GM19463 (cell line): ENCODE measurements around the gene APC.
A peak's percentile ranks its signal among the peaks of the same experiment; 100 is the strongest.
"Not testable (repeated sequence)": the region's sequence is repeated elsewhere in the genome, so short reads cannot be mapped to it uniquely, and the experiment has no call there.

ENCODE experiments used
- ATAC-seq: cut with Tn5 transposase; IDR thresholded peaks from one replicate; pipeline ENCODE4 v1.9.1; 2021; ENCODE audit warnings: mild to moderate bottlenecking, moderate library complexity; ENCODE audit not compliant: unreplicated experiment

Gene APC

DNA sequence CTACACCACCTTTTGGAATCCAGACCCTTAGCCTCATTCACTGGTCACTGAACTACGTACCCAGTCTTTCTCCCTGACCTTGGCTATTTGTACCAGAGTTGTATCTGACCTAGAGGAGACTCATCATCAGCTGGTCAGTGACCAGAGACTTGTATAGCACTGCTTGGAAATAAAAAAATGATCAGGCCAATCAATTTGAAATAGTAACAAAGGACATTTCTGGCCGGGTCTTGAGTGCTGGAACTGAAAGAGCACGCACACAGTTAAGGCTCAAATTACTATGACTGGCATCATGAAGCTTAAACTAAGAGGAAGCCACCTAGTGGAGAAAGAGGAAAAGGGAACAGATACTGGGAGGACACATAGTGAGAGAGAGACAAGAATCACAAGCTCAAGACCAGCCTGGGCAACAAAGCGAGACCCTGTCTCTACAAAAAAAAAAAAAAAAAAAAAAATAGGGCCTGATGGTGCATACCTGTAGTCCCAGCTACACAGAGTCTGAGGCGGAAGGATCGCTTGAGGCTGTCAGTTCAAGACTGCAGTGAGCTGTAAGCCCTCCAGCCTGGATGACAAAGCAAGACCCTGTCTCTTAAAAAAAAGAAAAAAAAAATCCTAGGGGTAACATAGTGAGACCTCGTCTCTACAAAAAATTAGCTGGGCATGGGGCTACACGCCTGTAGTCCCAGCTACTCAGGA is 110.6 kb downstream of the APC start:
- peak; percentile 100 for ATAC-seq

DNA sequence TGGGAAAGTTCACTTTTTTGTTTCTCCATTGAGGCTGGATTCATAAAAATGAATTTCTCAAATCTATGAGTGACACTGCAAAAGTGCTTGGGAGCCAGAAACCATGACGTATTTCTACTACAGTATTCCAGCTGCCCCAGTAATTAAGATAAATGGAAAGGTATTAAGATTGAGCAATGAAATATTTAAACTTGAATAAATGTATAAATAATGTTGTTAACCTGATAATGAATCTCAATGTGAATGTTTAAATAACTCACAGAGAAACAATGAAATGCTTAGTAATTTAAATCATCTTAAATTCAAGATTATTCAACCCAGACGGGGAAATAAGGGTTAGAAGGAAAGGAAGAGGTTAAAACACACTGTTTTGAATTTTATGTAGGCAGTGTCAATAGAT is 112.2 kb downstream of the APC start:
- no peak for ATAC-seq

DNA sequence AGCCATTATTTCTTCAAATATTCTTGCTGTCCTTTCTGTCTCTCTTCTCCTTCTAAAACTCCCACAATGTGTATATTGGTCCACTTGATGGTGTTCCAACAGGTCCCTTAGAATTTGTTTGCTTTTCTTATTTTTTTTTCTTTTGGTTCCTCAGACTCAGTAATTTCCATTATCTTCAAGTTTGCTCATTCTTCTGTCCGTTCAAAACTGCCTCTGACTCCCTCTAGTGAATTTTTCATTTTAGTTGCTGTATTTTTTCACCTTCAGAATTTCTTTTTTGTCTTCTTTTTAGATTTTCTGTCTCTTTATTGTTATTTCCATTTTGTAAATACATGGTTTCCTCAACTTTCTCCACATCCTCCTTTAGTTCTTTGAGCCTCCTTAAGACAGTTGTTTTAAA is 117.0 kb downstream of the APC start:
- ATAC-seq, result no peak

DNA sequence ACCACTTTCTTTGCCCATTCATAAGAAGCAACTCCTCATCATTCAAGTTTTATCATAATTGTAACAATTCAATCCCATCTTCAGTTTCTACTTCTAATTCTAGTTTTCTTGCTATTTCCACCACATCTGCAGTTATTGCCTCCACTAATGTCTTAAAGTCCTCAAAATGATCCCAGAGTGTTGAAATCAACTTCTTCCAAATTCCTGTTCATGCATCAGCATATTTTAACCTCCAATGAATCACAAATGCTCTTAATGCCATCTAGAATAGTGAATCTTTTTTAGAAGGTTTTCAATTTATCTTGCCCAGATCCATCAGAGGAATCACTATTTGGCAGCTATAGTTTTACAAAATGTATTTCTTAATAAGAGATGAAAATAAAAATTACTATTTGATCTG is 120.2 kb downstream of the APC start:
- ATAC-seq, result no peak

DNA sequence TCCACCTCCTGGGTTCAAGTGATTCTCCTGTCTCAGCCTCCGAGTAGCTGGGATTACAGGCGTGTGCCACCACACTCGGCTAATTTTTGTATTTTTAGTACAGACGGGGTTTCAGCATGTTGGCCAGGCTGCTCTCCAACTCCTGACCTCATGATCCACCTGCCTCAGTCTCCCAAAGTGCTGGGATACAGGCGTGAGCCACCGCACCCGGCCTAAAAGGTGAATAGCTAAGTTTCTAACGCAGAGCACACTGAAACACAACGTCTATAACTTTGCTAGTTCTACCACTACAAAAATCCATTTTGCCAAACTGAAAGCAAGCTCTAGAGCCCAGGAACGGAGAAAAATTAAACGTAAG is 122.9 kb downstream of the APC start:
- not testable (repeated sequence) for ATAC-seq

DNA sequence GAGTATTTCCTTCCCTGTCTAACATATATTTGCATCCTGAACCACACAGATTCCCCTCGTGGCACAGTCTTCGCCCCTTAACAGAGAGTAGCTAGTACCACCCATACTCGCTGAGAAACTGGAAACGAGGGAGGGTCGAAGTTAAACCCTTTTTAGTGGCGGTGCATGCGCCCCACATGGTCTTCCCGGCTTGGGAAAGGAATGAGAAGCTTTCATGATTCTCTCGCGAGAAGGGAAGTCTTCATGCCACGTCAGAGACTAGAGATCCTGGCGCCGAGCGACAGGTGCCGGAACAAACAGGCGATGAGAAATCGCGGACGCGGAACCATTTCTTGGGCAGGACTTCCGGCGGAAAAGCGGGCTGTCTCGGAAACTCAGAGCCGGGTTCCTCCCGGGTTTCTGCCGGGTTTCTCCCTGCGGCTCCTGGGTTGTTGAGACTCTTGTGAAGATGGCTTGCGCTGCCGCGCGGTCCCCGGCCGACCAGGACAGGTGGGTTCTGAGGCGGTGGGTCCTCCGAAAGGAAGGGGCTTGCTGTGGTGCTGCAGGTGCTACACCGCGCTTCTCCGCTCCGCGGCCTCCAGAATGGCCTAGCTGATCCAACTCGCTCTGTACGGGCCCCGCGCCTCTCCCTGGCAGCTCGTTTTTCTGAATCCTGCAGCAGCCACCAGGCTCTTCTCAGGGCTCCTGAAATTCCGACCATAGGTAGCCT is 123.4 kb downstream of the APC start, which contains the start of gene SRP19:
Gene SRP19, plus strand, starts transcription at position 359 of the 709 bp plus-strand sequence. Its CDS starts 90 bp downstream, at position 449.
- ATAC-seq, result peak; percentile 98

DNA sequence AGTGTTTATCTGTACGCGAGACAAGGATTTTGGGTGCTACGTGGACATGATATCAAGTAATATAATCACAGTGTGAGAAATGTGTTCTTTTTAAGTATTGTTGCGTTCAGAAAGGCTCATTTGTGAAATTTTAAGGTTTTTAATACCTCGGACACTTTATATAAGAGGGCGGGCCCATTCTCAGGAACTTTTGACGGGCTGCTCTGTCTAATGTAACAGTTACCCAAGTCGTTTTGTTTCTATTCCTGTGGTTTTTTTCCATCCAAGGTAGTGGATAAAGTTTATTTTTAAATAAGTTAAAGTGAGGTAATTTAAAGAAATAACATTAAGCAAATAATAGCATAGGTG is 123.9 kb downstream of the APC start:
- no peak for ATAC-seq

DNA sequence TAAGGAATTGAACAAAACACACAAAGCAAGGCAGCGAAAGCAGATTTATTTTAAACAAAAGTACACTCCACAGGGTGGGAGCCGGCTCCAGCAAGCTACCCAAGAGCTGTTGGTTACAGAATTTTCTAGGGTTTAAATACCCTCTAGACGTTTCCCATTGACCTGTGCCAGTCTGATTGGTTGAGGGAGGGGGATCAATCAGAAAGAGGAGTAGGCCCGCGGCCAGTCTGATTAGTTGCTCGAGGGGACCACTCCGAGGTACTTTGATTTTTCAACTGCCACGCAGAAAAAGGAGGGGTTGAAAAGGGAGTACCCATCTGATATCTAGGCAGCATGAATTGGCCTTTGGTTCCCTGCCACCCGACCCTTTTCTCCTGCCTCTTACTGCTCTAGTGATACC is 124.4 kb downstream of the APC start:
- no peak for ATAC-seq

DNA sequence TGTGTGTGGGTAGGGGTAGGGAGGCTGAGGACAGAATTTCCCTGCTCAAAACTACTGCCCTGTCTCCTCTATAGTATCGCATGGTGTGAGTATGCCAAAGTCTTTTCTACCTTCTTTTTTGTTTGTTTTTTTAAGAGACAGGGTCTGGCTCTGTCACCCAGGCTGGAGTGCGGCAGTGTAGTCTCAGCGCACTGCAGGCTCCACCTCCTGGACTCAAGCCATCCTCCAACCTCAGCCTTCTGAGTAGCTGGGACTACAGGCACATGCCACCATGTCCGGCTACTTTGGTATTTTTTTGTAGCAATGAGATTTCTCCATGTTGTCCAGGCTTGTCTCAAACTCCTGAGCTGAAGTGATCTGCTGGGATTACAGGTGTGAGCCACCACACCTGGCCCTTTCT is 125.9 kb downstream of the APC start:
- no peak for ATAC-seq

DNA sequence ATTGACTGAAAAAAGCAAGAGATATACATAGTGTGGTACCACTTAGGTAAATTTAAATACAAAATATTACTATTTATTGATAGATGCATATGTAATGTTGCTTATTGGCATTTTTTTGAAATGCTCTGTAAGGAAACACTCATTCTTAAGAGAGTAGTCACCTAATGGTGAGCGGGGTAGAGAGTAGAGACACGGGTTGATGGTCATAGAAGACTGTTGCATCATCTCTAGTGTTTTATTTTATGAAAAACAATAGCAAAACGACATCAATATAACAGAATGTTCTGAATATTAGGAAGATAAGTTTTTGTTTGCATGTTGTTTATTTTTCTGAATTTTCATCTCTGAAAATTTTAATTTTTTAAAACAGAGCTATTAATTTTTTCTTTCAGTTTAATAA is 127.4 kb downstream of the APC start:
- ATAC-seq, result no peak

DNA sequence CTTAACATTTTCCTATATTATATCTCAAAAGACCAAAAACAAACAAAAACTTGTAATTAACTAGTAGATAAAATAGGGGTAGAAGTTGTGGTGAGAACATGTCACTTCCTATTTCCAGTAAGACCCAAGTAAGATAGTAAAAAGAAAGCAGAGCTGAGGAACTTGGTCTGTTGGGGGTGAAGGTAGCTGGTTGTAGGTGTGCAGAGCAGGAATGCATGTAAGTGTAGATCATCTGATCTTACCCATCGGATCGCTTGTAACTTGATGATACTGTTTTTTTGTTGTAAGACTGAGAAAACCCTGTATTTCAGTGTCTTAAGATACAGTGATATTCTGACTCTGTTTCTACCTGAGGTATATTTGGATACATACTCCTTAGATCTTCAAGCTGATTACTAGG is 129.1 kb downstream of the APC start:
- ATAC-seq, result no peak

DNA sequence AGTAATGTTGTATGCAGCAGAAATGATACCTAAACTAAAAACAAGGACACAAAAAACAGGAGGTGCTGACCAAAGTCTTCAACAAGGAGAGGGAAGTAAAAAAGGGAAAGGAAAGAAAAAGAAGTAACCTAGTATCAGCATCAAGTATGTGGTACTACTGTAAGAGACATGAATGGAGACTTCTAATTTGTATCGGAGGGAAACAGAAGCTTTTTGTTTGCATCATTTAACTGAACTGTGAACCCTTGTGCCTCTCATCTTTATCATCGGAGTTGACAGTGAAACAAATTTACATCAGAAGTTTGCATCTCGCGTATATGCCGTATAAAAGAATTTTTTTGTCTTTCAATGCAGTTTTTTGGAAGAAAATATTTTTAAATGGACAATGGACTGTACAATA is 129.7 kb downstream of the APC start:
- ATAC-seq, result no peak

DNA sequence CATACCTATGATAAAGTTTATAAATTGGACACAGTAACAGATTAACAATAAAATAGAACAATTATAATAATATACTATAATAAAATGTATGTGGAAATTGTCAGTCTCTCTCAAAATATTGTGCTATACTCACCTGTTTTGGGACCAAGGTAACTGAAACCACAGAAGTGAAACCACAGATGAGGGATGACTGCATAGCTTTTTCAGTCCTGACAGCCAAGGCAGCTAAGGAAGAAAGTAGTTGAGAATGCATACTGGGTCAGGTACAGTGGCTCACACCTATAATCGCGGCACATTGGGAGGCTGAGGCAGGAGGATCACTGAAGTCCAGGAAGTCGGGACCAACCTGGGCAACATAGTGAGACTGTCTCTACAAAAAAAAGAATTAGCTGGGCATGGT is 132.3 kb downstream of the APC start:
- ATAC-seq, result peak; percentile 80

DNA sequence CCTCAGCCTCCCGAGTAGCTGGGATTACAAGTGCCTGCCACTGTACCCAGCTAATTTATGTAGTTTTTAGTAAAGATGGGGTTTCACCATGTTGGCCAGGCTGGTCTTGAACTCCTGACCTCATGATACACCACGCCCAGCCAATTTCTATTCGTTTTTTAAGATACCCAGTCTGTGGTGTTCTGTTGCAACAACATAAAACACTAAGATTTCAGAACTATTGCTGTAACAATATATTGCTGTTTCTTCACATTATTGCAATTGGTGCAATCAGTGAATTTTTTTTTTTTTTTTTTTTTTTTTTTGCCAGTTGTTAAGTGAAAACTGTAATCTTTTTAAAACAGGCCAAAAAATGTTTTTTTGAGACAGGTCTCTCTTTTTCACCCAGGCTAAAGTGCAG is 133.3 kb downstream of the APC start:
- ATAC-seq, result no peak

DNA sequence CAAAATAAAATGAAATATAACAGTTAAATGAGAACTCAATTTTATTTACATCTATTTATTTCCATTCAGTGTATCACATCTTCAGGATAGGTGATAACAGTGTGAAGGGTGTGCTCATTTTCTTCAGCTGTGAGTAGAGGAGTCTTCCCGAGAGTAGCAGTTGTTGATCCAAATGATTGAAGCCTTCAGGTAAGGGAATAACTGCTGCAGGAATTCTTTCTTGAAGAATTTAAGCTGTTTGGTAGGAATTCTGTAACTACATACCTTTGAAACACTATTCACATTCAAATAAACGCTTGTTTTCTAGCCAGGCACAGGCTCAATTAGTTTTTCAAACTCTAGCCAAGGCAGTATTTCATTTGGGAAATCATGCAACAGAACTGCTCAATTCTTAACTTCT is 138.7 kb downstream of the APC start:
- no peak for ATAC-seq

DNA sequence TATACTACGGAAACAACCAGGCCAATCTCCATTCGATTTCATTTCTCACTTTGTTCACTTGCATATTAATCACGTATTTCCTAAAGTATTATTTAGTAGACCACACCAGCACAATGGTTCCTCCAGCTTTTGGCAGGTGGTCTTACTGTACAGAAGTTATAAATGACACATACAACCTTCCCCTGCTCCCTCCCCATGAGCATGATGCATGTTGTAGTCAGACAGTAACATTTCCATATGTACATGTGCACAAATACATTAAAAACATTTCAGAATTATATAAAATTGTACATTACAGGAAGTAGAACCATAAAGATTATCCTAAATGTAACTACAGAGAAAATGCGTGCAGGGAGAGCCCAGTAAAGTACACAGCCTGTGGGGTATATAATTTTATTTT is 140.4 kb downstream of the APC start:
- no peak for ATAC-seq

DNA sequence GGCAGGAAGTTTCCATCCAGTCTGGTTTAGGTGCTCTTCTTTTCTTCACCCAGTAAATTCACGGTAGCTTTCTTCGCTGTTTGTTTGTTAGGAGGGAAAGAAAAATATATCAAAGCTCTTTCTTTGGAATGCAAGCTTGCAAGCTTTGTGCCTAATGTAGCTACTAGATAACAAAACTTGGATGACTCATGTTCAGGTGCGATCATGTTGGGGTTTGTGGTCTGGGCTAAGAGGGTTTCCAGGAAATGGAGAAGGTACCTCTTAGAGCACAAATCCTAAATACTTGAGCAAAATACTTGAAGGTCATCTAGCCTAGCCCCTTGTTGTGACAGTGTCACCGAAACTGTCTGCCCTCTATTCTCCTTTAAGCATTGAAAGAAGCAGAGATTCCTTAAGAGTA is 141.1 kb downstream of the APC start:
- peak; percentile 56 for ATAC-seq

DNA sequence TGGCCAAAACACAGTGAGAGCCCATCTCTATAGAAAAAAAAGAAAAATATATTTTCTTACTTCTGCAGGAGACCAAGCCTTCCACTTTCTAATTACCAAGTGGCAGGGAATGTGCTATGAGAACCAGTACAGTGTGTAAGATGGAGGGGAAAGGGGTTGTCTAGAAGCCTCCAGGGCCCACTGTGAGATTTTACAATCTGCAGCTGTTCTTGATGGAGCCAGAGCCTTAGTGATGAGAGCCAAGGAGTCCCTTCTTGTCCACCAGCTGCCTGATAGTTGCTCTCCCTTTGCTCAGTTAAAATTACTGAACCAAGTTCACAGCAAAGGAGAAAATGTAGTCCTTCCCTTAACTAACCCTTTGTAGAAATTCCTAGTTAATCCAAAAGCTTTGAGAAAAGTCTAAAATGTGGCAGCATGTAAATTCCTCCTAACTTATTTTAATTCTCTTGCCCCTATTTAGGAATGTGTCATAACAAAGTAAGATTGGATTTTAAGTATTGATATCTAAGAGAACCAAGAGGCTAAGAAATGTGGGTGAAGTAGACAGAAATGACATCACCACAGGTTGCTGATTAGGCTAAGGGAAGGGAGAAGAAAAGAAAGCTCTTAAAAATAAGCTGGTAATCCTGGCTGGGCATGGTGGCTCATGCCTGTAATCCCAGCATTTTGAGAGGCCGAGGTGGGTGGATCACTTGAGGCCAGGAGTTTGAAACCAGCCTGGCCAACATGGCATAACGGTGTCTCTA is 142.7 kb downstream of the APC start:
- ATAC-seq, result no peak

DNA sequence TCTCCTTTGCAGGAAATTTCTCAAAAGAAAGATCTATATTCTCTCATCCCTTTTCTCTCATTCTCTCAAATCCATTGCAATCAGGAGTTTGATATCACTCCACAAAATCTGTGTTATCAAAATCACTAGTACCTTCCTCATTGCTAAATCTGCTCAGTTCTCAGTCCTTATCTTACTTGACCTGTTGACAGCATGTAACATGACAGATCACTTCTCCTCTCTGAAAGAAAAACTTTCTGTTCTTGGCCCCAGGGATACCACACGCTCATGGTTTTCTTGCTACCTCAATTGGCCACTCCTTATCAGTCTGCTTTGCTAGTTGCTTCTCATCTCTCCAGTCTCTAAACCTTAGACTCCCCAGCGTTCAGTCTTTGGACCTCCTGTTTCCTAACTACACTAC is 145.5 kb downstream of the APC start:
- ATAC-seq, result no peak

DNA sequence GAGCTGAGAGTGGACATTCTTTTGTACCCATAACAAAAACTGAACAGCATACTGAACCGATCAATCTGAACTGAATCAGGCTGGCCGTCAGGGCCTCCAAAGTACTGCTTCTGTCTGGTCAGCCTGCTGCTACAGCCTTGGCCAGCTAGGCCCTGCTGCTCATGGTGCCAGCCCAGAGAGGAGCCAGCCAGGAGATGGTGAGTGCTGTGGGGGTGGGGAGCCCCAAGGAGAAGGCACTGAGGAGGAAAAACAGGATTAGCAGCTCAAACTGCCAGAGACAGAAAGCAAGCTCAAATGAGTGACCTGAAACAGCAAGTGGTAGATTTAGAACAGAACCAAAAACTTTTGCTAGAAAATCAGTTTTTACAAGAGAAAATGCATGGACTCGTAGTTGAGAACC is 147.3 kb downstream of the APC start:
- ATAC-seq, result no peak

DNA sequence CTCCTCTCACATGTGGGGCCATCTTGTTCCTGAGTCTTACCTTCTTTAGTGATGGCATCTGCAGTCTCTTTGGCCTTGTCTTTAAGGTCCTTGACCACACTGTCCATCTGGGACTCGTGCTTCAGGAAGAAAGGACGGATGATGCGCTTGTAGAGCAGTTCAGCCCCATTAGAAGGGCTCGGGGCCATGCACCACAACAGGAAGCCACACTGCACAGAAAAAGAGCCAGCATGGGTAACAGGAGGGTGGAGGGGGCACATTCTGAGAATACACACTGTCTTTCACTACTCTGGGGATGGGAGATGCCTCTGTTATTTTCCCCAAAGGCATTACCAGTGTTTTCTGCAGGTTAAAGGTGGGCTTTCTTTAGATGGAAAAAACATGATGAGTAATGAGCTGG is 149.3 kb downstream of the APC start:
- no peak for ATAC-seq

DNA sequence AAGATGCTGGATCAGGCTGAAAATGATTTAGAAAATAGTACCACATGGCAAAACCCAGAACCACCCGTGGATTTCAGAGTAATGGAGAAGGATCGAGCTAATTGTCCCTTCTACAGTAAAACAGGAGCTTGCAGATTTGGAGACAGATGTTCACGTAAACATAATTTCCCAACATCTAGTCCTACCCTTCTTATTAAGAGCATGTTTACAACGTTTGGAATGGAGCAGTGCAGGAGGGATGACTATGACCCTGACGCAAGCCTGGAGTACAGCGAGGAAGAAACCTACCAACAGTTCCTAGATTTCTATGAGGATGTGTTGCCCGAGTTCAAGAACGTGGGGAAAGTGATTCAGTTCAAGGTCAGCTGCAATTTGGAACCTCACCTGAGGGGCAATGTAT is 154.4 kb downstream of the APC start:
- not testable (repeated sequence) for ATAC-seq
